ENCODE results near the gene RND3. TPM values are rescaled to one million over a fixed set of nuclear protein-coding genes. Genes with fewer than 3 reads are reported as not detected.

The RND3 gene
- total RNA-seq, 4 donors from 2014 or later: 12.6 to 69.4 (median 41.1) TPM

DNA sequence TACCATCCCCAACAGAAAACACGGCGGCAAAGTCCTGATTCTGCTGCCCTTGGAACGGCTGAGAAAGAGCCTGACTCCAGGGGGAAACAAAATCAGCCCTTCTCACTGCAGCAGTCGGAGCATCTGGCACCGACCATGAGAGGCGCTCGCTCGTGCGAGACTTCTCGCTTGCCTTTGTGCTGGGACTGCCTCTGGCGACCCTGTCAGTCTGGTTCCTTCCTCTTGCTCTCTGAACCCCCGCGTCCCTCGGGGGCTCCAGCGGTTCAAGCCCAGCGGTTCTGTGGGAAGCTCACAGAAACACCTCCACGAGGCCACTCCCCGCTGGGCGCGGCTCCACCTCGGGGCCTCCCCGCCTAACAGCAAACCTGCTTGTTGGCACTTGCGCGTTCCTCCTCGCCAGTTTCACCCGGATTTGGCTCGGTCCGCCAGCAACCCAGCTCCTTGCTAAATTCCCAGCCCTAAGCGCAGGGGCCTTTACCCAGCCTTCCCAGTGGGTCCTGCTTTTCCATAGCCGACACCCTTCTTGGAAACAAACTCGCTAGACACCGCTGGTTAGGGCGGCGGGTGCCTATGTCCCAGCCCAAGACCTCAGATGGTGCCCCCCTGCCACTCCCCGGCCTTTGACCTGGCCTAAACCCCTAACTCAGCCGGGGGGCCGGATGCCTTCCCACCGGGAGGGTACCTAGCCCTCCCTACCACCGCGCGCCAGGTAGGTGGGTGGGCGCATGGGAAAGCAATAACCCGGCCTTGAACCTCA lies 2.2 kb downstream of the RND3 start:
- no peaks in the 10 kb centered on the region for H3K9me3 ChIP-seq
- peaks cover 0 to 3% of the 10 kb centered on the region in 2 donors for H3K4me1 ChIP-seq
- H3K4me3 ChIP-seq: peak overlapping the region; percentile 56 to 67
- no peaks in the 10 kb centered on the region for H3K36me3 ChIP-seq
- no peaks in the 10 kb centered on the region for H3K27me3 ChIP-seq
- peak; percentile 53 to 65 for DNase-seq
- peak overlapping the region; percentile 81 to 88 for H3K27ac ChIP-seq
- intact Hi-C loops (cut with DNase I; ENCODE audit: low total_unique reads): no loop called here
- peak in 1 of 2 donors; percentile 41 for TF ChIP-seq POLR2A (IDR thresholded peaks at IDR 0.05)
- TF ChIP-seq, protein P1, sequence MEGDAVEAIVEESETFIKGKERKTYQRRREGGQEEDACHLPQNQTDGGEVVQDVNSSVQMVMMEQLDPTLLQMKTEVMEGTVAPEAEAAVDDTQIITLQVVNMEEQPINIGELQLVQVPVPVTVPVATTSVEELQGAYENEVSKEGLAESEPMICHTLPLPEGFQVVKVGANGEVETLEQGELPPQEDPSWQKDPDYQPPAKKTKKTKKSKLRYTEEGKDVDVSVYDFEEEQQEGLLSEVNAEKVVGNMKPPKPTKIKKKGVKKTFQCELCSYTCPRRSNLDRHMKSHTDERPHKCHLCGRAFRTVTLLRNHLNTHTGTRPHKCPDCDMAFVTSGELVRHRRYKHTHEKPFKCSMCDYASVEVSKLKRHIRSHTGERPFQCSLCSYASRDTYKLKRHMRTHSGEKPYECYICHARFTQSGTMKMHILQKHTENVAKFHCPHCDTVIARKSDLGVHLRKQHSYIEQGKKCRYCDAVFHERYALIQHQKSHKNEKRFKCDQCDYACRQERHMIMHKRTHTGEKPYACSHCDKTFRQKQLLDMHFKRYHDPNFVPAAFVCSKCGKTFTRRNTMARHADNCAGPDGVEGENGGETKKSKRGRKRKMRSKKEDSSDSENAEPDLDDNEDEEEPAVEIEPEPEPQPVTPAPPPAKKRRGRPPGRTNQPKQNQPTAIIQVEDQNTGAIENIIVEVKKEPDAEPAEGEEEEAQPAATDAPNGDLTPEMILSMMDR (IDR thresholded peaks at IDR 0.05): peak in 1 of 4 experiments; percentile 44

DNA sequence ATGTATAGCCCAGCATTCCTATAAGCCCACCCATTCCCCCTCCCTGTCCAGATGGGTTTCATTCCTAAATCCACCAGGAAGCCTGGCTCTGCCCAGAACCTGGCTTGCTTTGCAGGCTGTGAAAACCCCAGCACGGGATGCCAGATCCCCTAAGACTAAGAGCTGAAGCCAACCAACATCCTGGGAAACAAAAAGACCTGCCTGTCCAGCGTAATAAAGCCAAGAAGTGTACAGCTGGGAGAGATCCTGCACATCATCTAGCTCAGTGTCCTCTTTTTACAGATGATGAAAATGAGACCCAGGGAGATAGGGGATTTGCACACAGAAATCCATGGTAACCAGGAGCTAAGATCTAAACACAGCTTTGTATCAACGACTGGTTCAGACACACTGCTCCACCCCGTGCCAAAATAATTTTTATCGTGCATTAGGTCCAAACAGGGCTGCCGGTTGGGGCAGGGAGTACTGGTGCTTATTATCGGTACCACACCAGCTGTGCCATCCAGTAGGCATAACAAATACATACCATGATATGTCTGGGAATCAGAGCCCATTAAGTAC lies 2.9 kb downstream of the RND3 start:
- no peak for DNase-seq
- intact Hi-C loops (cut with DNase I; ENCODE audit: low total_unique reads): no loop called here
- H3K4me1 ChIP-seq: peaks cover 0 to 3% of the 10 kb centered on the region in 2 donors
- peak overlapping the region; percentile 81 to 88 for H3K27ac ChIP-seq
- H3K36me3 ChIP-seq: no peaks in the 10 kb centered on the region
- H3K27me3 ChIP-seq: no peaks in the 10 kb centered on the region
- TF ChIP-seq, protein P1 (IDR thresholded peaks at IDR 0.05): no peak
- TF ChIP-seq POLR2A (IDR thresholded peaks at IDR 0.05): no peak
- H3K4me3 ChIP-seq: peak overlapping the region; percentile 56 to 67
- no peaks in the 10 kb centered on the region for H3K9me3 ChIP-seq

DNA sequence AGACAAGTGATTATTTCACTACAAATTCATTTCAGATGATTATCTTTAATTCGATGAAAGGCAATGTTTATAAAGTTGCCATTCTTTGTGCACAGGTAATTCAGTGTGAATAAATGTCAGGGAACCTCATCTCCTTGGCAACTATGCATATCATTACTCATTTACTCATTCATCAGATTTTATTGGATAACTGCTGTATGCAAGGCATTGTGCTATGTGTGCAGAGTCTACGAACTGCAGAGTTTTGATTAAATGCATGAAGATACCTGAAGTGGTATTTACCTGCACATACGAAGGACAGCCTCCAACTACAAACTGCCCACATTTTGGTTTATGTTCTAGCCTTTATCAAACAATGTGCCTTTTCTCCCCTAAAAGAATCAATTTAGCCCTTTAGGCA lies 3.5 kb downstream of the RND3 start:
- Histone ChIP-seq H3K27ac (peak overlapping the region; percentile 81 to 88), H3K4me3 (no peak overlapping the region), H3K4me1 (peaks cover 3% of the 10 kb centered on the region in 2 donors), H3K9me3 (no peaks in the 10 kb centered on the region), H3K36me3 (no peaks in the 10 kb centered on the region), H3K27me3 (no peaks in the 10 kb centered on the region)
- intact Hi-C loops (cut with DNase I; ENCODE audit: low total_unique reads): no loop called here
- no peak for DNase-seq
- no peak for TF ChIP-seq POLR2A (IDR thresholded peaks at IDR 0.05)
- TF ChIP-seq, protein P1 (IDR thresholded peaks at IDR 0.05): no peak

DNA sequence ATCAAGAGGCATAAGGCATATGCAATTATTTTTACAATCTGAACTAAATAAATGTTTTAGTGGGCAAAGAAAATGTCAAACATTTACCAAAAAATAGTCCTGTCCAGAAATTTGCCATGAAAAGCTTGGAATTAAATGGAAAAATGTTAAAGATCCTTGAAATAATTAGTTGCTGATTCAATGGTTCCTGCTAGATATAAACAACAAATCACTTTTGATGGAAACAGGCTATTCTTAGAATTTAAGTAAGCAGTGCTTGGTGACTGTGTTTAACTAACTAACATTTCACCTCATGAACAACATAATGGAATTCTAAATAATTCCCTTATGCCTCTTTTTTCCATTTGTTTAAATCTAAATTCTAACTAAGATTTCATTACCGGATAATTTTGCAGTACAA lies 3.9 kb downstream of the RND3 start:
- H3K27me3 ChIP-seq: no peaks in the 10 kb centered on the region
- TF ChIP-seq POLR2A (IDR thresholded peaks at IDR 0.05): no peak
- TF ChIP-seq, protein P1 (IDR thresholded peaks at IDR 0.05): no peak
- peaks cover 3 to 6% of the 10 kb centered on the region in 2 donors for H3K4me1 ChIP-seq
- H3K9me3 ChIP-seq: no peaks in the 10 kb centered on the region
- no peak for DNase-seq
- H3K4me3 ChIP-seq: no peak overlapping the region
- no peaks in the 10 kb centered on the region for H3K36me3 ChIP-seq
- H3K27ac ChIP-seq: peak overlapping the region in 1 of 2 donors; percentile 38
- intact Hi-C loops (cut with DNase I; ENCODE audit: low total_unique reads): no loop called here
